HG02759 (cell line): ENCODE results near the gene MSANTD1.
"Not testable (repeated sequence)": the region's sequence is repeated elsewhere in the genome, so short reads cannot be mapped to it uniquely, and the experiment has no call there.

ENCODE experiments used
- ATAC-seq: cut with Tn5 transposase; IDR thresholded peaks from one replicate; pipeline ENCODE4 v1.9.1; 2021; ENCODE audit warnings: mild to moderate bottlenecking, moderate library complexity; ENCODE audit not compliant: unreplicated experiment

Gene MSANTD1

DNA sequence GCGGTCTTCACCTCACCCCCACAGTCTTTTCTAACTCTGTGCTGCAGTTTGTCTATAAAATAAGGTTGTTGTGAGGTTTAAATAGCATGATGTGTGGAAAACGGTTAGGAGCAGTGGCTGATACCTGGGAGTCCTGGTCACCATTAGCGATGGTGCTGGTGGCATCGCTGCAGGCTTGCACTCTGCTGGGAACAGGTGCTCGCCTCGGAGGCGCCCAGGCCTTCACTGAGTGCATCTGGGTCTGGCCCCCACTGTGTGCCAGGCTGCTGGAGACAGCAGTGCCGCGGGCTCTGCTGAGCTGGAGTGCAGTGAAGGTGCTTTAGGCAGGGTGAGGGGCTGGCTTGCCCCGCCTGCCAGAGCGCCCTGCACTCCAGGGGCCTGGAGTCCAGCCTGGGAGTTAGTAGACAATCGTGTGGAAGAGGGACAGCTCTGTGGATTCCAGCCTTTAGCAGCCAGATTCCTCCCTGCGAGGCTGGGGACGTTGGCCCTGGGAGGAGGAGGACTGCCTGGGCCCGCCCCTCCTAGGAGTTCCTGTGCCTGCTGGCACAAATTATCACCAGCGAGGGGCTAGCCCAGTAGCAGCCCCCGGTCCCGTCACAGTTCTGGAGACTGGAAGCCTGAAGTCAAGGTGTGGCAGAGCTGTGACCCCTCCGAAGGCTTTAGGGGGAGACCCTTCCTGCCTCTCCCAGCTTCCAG is 51.2 kb downstream of the MSANTD1 start:
- ATAC-seq, result no peak

DNA sequence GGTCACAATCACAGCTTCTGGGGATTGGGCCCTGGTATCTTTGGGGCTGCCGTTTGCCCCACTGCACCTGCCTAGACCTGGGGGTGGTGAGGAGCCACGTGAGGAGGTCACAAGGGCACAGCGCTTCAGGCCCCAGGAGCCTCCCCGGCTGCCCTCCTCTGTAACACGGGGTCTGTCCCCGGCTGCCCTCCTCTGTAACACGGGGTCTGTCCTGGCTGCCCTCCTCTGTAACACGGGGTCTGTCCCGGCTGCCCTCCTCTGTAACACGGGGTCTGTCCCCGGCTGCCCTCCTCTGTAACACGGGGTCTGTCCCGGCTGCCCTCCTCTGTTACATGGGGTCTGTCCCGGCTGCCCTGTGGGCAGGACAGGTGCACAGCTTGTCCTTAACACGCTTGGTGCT is 51.9 kb downstream of the MSANTD1 start:
- ATAC-seq, result not testable (repeated sequence)

DNA sequence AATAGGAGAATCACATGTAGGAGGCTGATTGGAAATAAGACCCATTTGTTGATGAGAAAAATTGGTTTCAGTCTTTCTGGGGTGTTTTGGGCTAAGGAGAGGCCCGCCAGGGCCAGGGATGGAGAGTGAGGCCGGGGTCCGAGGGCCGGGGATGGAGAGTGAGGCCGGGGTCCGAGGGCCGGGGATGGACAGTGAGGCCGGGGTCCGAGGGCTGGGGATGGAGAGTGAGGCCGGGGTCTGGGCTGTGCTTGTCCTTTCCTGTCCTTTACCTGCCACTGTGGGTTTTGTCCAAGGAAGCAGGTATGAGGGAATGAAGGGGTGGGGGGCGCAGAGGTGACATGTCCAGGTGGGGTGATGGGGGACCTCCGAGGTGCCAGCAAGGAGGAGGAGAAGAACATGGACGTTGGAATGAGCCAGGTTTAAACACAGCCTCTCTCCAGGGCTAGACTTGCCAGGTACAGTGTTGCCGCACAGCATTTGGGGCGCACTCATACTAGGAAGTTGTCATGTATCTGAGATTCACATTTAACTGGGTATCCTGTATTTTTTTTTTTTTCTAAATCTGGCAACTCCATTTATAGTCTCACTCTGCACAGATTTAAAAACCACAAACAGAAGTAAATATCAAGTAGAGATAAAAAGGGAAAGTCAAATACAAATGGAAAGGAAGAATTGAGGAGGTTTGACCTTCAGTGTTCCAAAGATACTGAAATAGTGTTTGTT is 52.7 kb downstream of the MSANTD1 start:
- no peak for ATAC-seq

DNA sequence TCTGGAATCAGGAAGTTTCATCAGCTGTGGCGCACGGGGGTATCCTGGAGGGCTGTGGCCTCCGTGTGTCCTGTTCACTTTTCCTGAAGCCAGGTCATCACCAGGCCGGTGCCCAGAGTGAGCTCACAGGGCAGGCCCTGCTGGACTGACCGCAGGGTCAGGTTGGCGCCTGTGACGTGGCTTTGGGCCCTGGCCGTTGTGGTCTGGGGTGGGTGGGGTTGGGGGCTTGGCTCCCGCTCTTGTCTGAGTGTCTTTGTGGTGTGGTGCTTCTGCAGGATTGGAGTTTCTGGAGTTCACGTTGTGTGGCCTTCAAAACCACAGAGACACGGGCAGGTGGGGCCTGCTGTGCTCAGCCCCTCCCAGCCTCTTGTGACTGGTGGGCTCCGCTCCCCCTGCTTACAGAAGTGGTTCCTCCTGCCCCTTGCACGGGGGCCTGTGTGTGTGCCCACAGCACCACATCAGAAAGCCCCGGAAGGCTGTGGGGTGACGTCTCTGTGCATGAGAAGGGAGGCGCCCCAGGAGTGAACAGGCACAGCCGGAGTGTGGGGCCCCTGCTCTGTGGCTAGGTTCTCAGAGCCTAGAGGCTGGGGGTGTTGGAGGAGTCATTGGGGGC is 53.3 kb downstream of the MSANTD1 start:
- peak; percentile 81 for ATAC-seq

DNA sequence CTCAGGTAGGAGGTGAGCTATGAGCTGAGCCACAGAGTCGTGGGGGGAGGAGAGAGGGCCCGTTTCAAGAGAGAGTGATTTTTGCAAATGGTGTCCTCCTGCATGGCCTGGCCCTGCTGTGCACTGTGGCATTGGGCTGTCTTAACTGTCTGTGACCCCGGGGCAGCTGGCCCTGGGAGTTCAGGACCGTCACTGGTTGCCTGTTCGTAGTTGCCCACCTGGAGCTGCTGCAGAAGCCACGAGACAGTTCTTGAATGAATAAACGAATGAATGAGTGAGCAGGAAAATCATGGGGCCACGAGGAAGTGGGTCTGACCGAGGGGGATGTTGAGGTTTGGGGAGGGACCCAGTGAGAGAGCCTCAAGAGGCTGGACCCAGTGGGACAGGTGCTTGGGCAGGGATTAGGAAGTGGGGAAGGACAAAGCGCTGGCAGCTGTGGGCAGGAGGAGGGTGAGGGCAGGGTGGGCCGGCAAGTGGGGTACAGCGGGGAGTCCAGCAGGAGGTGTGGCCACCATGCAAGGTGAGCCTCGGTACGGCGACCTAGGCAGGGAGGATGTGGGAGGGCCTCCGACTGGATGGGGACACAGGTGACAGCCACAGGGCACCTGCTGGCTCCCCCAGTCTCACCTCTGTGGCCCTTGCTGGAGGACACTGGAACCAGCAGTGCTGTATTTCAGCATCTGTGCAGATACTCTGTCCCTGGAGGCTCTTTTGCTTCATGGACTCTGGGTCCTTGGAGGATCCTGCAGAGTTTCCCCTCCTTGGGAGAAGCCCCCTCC is 54.0 kb downstream of the MSANTD1 start:
- ATAC-seq, result peak; percentile 21

DNA sequence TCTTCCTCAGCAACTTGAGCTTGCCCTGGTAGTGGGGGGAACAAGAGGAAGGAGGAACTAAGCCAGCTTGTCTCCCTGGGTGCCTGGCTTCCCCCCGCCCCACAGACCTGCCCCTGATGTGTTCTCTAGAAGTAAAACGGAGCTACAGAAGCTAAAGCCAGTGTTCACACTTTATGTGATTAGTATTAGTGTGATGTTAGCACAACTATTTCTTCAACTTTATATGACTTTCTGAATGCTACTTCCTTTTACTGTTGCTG is 54.5 kb downstream of the MSANTD1 start:
- no peak for ATAC-seq

DNA sequence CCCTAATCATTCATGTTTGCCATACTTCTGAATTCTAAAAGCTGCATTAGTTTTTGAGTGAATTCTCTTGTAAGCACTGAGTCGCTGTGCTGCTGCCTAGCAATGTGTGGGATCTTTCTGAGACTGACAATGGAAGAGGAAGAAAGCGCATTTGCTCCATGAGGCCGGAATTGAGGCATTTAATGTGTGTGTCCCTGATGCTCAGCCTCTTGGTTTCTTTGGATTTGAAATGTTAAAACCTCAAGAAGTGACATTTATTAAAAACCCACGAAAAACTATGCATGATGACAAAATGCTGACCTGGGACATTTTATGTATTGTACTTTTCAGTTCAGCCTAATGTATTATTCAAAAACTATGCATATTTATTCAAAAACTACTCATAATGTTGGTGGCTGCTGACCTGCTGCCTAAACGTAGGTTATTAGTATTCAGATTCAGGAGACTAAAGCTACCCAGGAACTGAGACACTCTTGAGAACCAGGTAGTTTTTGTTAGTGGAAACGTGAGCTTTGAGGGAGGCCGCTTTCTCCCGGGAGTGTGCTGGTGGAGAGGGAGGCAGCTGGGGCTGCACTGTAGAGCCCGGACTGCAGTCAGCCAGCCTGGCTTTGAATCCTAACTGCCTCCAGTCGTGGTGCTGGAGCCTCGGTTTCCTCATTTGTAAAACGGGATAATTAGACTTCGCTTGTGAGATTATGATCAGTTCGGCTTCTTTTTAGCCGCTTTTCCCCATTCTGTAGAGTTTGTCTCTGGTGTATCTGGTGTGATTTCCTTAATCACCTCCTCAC is 55.2 kb downstream of the MSANTD1 start:
- ATAC-seq, result no peak

DNA sequence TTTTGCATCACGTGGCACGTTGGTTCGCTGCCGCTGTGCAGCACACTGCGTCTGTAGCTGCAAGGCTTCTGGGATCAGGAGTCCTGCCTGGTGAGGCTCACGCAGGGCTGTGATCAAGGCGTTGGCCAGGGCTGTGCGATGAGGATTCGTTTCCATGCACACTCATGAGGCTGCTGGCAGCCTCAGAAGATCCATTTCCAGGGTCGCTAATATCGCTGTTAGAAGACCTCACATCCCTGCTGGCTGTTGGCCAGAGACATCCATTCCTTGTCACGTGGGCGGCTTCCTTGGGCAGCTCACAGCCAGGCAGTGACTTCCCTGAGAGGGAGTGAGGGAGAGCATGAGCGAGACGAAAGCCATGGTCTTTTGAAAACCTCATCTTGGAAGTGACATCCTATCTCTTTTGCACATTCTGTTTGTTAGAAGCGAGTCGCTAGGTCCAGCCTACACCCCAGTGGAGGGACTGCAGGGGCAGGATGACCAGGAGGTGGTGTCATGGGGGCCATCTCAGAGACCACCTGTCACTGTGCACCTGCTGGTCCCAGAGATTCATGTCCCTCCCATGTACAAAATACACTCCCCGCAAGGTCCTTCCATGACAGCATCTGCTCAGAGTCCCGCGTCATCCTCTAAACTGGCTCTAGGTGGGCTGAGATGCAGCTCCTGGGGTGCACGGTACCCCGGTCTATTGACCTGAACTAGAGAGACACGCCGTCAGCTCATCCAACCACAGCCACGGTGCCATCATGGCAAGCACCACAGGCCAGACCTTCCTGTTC is 56.1 kb downstream of the MSANTD1 start:
- ATAC-seq, result no peak

DNA sequence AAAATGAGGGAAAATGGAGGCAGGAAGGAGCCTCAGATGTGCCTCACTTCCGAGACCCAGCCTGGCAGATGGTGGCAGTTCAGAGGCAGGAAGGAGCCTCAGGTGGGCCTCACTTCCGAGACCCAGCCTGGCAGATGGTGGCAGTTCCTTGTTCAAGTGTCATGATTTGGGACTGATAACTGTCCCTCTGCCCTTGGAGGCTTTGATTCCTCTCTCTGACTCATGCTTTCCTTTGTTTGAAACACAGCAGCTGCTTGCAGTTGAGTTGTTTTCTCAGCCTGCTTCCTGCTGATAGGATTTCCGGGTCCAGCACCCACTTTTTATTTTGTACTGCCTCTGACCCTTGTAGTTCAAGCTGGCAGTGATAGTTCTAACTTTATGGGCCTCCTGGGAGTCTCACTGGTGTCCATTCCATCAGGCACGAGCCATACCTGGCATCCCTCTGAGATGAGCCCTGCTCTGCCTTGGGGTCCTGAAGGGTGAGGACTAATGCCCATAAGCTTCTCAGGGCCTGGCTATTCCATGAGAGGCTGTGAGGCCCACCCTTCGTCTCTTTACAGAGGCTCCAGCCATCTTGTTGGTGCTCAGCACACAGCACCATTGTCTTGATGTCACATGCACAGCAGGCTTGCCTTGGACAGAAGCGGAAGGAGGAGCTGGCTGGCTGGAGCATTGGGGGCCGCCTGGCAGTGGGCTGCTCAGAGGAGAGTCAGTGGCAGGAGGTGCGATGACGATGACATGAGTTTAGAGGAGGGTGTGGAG is 56.8 kb downstream of the MSANTD1 start:
- ATAC-seq, result no peak
